Measurements from ENCODE around the gene TRMO. TPM values are rescaled to one million over a fixed set of nuclear protein-coding genes. Genes with fewer than 3 reads are reported as not detected.

Gene TRMO
- total RNA-seq, 1 donor: 23.9 TPM

DNA sequence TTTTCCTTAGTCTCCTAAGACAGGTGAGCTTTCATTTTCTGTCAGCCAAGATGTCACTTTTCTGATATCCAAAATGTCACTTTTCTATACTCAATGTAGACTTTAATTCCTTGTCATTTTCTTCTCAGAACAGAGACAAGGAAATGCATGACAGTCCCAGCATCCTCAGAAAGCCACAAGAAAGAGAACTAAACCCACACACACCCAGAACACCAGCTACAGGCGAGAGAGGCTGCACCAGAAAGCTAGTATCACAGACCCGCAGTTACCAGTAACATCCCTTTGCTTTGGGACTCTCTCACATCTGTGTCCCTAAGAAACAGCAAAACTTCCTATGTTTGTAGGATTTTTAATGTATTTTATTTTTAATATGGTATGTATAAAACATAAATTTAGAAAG, 17.1 kb downstream of the TRMO start:
- no peak for DNase-seq (ENCODE audit: insufficient read length, low spot score, missing footprints)
- Histone ChIP-seq H4K20me1 (ENCODE audit: insufficient read depth, low read length) (peaks cover 3% of the 10 kb centered on the region), H3K27ac (ENCODE audit: low read depth, low read length) (no peak overlapping the region), H3K79me2 (ENCODE audit: insufficient read depth, low read length) (peaks cover 4% of the 10 kb centered on the region), H3K4me1 (ENCODE audit: insufficient read depth, low read length) (peaks cover 10% of the 10 kb centered on the region), H3K9me3 (ENCODE audit: low read depth, low read length) (no peaks in the 10 kb centered on the region), H3K27me3 (ENCODE audit: insufficient read depth, low read length) (no peaks in the 10 kb centered on the region), H3K4me2 (ENCODE audit: insufficient read depth, low read length) (no peak overlapping the region), H3K36me3 (ENCODE audit: insufficient read depth, low read length) (no peaks in the 10 kb centered on the region), H2AFZ (ENCODE audit: low read length) (no peak overlapping the region), H3K4me3 (ENCODE audit: insufficient read depth, low read length) (no peak overlapping the region)
- TF ChIP-seq, protein P1, sequence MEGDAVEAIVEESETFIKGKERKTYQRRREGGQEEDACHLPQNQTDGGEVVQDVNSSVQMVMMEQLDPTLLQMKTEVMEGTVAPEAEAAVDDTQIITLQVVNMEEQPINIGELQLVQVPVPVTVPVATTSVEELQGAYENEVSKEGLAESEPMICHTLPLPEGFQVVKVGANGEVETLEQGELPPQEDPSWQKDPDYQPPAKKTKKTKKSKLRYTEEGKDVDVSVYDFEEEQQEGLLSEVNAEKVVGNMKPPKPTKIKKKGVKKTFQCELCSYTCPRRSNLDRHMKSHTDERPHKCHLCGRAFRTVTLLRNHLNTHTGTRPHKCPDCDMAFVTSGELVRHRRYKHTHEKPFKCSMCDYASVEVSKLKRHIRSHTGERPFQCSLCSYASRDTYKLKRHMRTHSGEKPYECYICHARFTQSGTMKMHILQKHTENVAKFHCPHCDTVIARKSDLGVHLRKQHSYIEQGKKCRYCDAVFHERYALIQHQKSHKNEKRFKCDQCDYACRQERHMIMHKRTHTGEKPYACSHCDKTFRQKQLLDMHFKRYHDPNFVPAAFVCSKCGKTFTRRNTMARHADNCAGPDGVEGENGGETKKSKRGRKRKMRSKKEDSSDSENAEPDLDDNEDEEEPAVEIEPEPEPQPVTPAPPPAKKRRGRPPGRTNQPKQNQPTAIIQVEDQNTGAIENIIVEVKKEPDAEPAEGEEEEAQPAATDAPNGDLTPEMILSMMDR (IDR thresholded peaks at IDR 0.05; ENCODE audit: extremely low read depth, low read depth, low read length): no peak

- Histone ChIP-seq H3K9me3 (ENCODE audit: low read depth, low read length) (no peaks in the 10 kb centered on the region), H3K27ac (ENCODE audit: low read depth, low read length) (no peak overlapping the region), H3K79me2 (ENCODE audit: insufficient read depth, low read length) (peaks cover 4% of the 10 kb centered on the region), H3K4me2 (ENCODE audit: insufficient read depth, low read length) (no peak overlapping the region), H4K20me1 (ENCODE audit: insufficient read depth, low read length) (peaks cover 3% of the 10 kb centered on the region), H2AFZ (ENCODE audit: low read length) (no peak overlapping the region), H3K27me3 (ENCODE audit: insufficient read depth, low read length) (no peaks in the 10 kb centered on the region), H3K4me1 (ENCODE audit: insufficient read depth, low read length) (peaks cover 15% of the 10 kb centered on the region), H3K36me3 (ENCODE audit: insufficient read depth, low read length) (no peaks in the 10 kb centered on the region), H3K4me3 (ENCODE audit: insufficient read depth, low read length) (no peak overlapping the region)
- TF ChIP-seq, protein P1 (IDR thresholded peaks at IDR 0.05; ENCODE audit: extremely low read depth, low read depth, low read length): no peak
- no peak for DNase-seq (ENCODE audit: insufficient read length, low spot score, missing footprints)
Observed at GRCh38 chr9:97904725-97905124, 17.6 kb downstream of the TRMO start.

- no peak overlapping the region for H3K4me2 ChIP-seq (ENCODE audit: insufficient read depth, low read length)
- TF ChIP-seq, protein P1 (IDR thresholded peaks at IDR 0.05; ENCODE audit: extremely low read depth, low read depth, low read length): no peak
- no peak overlapping the region for H3K4me3 ChIP-seq (ENCODE audit: insufficient read depth, low read length)
- DNase-seq (ENCODE audit: insufficient read length, low spot score, missing footprints): no peak
- no peaks in the 10 kb centered on the region for H3K36me3 ChIP-seq (ENCODE audit: insufficient read depth, low read length)
- no peak overlapping the region for H2AFZ ChIP-seq (ENCODE audit: low read length)
- peaks cover 15% of the 10 kb centered on the region for H3K4me1 ChIP-seq (ENCODE audit: insufficient read depth, low read length)
- H3K27ac ChIP-seq (ENCODE audit: low read depth, low read length): no peak overlapping the region
- H3K79me2 ChIP-seq (ENCODE audit: insufficient read depth, low read length): peaks cover 4% of the 10 kb centered on the region
- H4K20me1 ChIP-seq (ENCODE audit: insufficient read depth, low read length): peaks cover 3% of the 10 kb centered on the region
- no peaks in the 10 kb centered on the region for H3K27me3 ChIP-seq (ENCODE audit: insufficient read depth, low read length)
- no peaks in the 10 kb centered on the region for H3K9me3 ChIP-seq (ENCODE audit: low read depth, low read length)
Observed at GRCh38 chr9:97903177-97903576, 19.1 kb downstream of the TRMO start.

GRCh38 chr9:97900738-97901565, 21.3 kb downstream of the TRMO start:
- TF ChIP-seq, protein P1 (IDR thresholded peaks at IDR 0.05; ENCODE audit: extremely low read depth, low read depth, low read length): peak; percentile 84
- H3K79me2 ChIP-seq (ENCODE audit: insufficient read depth, low read length): peaks cover 4% of the 10 kb centered on the region
- no peaks in the 10 kb centered on the region for H3K36me3 ChIP-seq (ENCODE audit: insufficient read depth, low read length)
- H3K4me1 ChIP-seq (ENCODE audit: insufficient read depth, low read length): peaks cover 12% of the 10 kb centered on the region
- no peak overlapping the region for H2AFZ ChIP-seq (ENCODE audit: low read length)
- no peaks in the 10 kb centered on the region for H3K9me3 ChIP-seq (ENCODE audit: low read depth, low read length)
- H3K27ac ChIP-seq (ENCODE audit: low read depth, low read length): peak overlapping the region; percentile 74
- peak overlapping the region; percentile 6 for H3K4me3 ChIP-seq (ENCODE audit: insufficient read depth, low read length)
- no peaks in the 10 kb centered on the region for H3K27me3 ChIP-seq (ENCODE audit: insufficient read depth, low read length)
- peak overlapping the region; percentile 61 for H3K4me2 ChIP-seq (ENCODE audit: insufficient read depth, low read length)
- peak; percentile 54 for DNase-seq (ENCODE audit: insufficient read length, low spot score, missing footprints)
- H4K20me1 ChIP-seq (ENCODE audit: insufficient read depth, low read length): no peaks in the 10 kb centered on the region

All from osteoblast (primary cell).